GM23338 (cell line): ENCODE measurements around the gene OSBPL7. TPM values are rescaled to one million over a fixed set of nuclear protein-coding genes. Genes with fewer than 3 reads are reported as not detected.

Experiments used
- ATAC-seq: fragments of 200-7000 bp; cut with Tn5 transposase; 3 replicates; pipeline ENCODE4 v1.9.1; 2020
- DNase-seq: peaks from one replicate; pipeline ENCODE4 v3.0.0-alpha.2; 2015; ENCODE audit warnings: low spot score
- H2AFZ ChIP-seq: fragments of 200-600 bp; sonication (generic); 2 replicates; pipeline ENCODE4 v1.8.0; 2016; ENCODE audit warnings: antibody characterized with exemption, mild to moderate bottlenecking, moderate library complexity
- H3F3A ChIP-seq: fragments of 200-600 bp; sonication (generic); replicated peaks from 2 replicates; pipeline ENCODE4 v1.8.0; 2017; ENCODE audit warnings: antibody characterized with exemption, mixed run types, low read depth
- H3K27ac ChIP-seq: fragments of 200-600 bp; sonication (generic); 2 replicates; pipeline ENCODE4 v1.6.1; 2016; ENCODE audit warnings: low read depth
- H3K27me3 ChIP-seq: fragments of 200-600 bp; sonication (generic); 2 replicates; pipeline ENCODE4 v1.8.0; 2016; ENCODE audit warnings: mild to moderate bottlenecking, mixed run types, moderate library complexity; ENCODE audit not compliant: insufficient read depth
- H3K36me3 ChIP-seq: fragments of 200-600 bp; sonication (generic); 2 replicates; pipeline ENCODE4 v1.8.0; 2016; ENCODE audit warnings: mild to moderate bottlenecking; ENCODE audit not compliant: insufficient read depth
- H3K4me1 ChIP-seq: fragments of 200-600 bp; sonication (generic); 2 replicates; pipeline ENCODE4 v1.8.0; 2016; ENCODE audit warnings: mild to moderate bottlenecking, moderate library complexity; ENCODE audit not compliant: insufficient read depth
- H3K4me2 ChIP-seq: fragments of 200-600 bp; sonication (generic); 2 replicates; pipeline ENCODE4 v1.7.1; 2017; ENCODE audit warnings: mixed run types
- H3K4me3 ChIP-seq: fragments of 200-600 bp; sonication (generic); 2 replicates; pipeline ENCODE4 v1.6.1; 2016; ENCODE audit warnings: mixed run types
- H3K79me2 ChIP-seq: fragments of 200-600 bp; sonication (generic); replicated peaks from 2 replicates; pipeline ENCODE4 v1.8.0; 2017; ENCODE audit warnings: mild to moderate bottlenecking; ENCODE audit not compliant: insufficient read depth
- H3K9me2 ChIP-seq: fragments of 200-600 bp; sonication (generic); 2 replicates; pipeline ENCODE4 v1.8.0; 2017; ENCODE audit not compliant: insufficient read depth
- H4K20me1 ChIP-seq: fragments of 200-600 bp; sonication (generic); replicated peaks from 2 replicates; pipeline ENCODE4 v1.8.0; 2017; ENCODE audit warnings: mild to moderate bottlenecking; ENCODE audit not compliant: insufficient read depth
- H3K27ac Mint-ChIP-seq: 2 replicates; pipeline ENCODE4 v1.8.0; 2020; ENCODE audit warnings: inconsistent platforms, mild to moderate bottlenecking, moderate library complexity, mixed read lengths
- H3K27me3 Mint-ChIP-seq: 3 replicates; pipeline ENCODE4 v1.8.0; 2022; ENCODE audit warnings: low read depth, mild to moderate bottlenecking, moderate library complexity, mixed read lengths, inconsistent platforms; ENCODE audit not compliant: insufficient read depth, poor library complexity
- H3K36me3 Mint-ChIP-seq: 3 replicates; pipeline ENCODE4 v1.8.0; 2021; ENCODE audit warnings: low read depth, mild to moderate bottlenecking, inconsistent platforms, moderate library complexity, mixed read lengths
- H3K4me1 Mint-ChIP-seq: 3 replicates; pipeline ENCODE4 v1.8.0; 2020; ENCODE audit warnings: mild to moderate bottlenecking, inconsistent platforms, mixed read lengths
- H3K4me3 Mint-ChIP-seq: 3 replicates; pipeline ENCODE4 v1.8.0; 2021; ENCODE audit warnings: moderate library complexity, mild to moderate bottlenecking, inconsistent platforms, mixed read lengths
- H3K9me3 Mint-ChIP-seq: 3 replicates; pipeline ENCODE4 v1.8.0; 2020; ENCODE audit warnings: moderate library complexity, mild to moderate bottlenecking, inconsistent platforms, mixed read lengths
- EZH2phosphoT487 ChIP-seq: fragments of 200-600 bp; sonication (generic); IDR thresholded peaks from one replicate; pipeline ENCODE4 v1.8.1; 2018; ENCODE audit warnings: antibody characterized with exemption; ENCODE audit not compliant: unreplicated experiment
- JUNB ChIP-seq: IDR thresholded peaks from one replicate; pipeline ENCODE4 v1.6.1; 2016; ENCODE audit warnings: antibody characterized with exemption; ENCODE audit not compliant: unreplicated experiment
- NANOG ChIP-seq: IDR thresholded peaks from 2 replicates; pipeline ENCODE4 v1.6.1; 2016; ENCODE audit warnings: antibody characterized with exemption, borderline replicate concordance
- POLR2AphosphoS5 ChIP-seq: IDR thresholded peaks from 2 replicates; pipeline ENCODE4 v1.6.1; 2016; ENCODE audit warnings: antibody characterized with exemption, low read depth
- ZNF462 ChIP-seq: fragments of 250-450 bp; sonication (Bioruptor Pico); IDR thresholded peaks from 2 replicates; pipeline ENCODE4 v1.5.0; 2020; ENCODE audit warnings: mild to moderate bottlenecking, moderate library complexity
- polyA plus RNA-seq: library from polyadenylated mRNA; unstranded; fragments of >200 nt; fragmentation: Nextera tagmentation; extraction: Ambion mirVana; gene quantifications from 2 replicates; pipeline ENCODE4 v1.2.1, GENCODE V29; 2016
- total RNA-seq: library from RNA; depleted of rRNA; stranded (reverse); fragments of >200 nt; shearing (Covaris generic); gene quantifications from 2 replicates; pipeline ENCODE4 v1.2.3, GENCODE V29; 2014

OSBPL7 gene
- total and polyA plus RNA-seq, 2 experiments from 2014 or later, result 3.4 to 8.1 TPM

GRCh38 chr17:47792457-47792856, 29.1 kb downstream of the OSBPL7 start:
- H3K27me3 Mint-ChIP-seq, result peaks cover 38% of the 10 kb centered on the region
- no peaks in the 10 kb centered on the region; the same call in 2 of the 3 replicates for H3K36me3 Mint-ChIP-seq
- Histone ChIP-seq H3K9me2 (no peaks in the 10 kb centered on the region), H3K27me3 (peaks cover 67% of the 10 kb centered on the region), H3K4me2 (no peak overlapping the region), H3K4me3 (no peak overlapping the region), H3K4me1 (0 out of 2 replicates have a peak, but pooled peaks cover 4% of the 10 kb centered on the region), H3K36me3 (no peaks in the 10 kb centered on the region), H4K20me1 (no peaks in the 10 kb centered on the region; the same call in 1 of the 2 replicates), H3K27ac (no peak overlapping the region), H2AFZ (no peak overlapping the region), H3F3A (0 out of 2 replicates have a peak, but pooled peaks cover 4% of the 10 kb centered on the region), H3K79me2 (no peaks in the 10 kb centered on the region)
- H3K4me3 Mint-ChIP-seq, result no peak overlapping the region
- H3K4me1 Mint-ChIP-seq, result peaks cover 4% of the 10 kb centered on the region; the same call in 2 of the 3 replicates
- TF ChIP-seq NANOG, result no peak
- TF ChIP-seq JUNB, result no peak
- TF ChIP-seq EZH2phosphoT487, result no peak
- no peak for TF ChIP-seq ZNF462
- ATAC-seq (no peak), DNase-seq (no peak)
- no peaks in the 10 kb centered on the region for H3K9me3 Mint-ChIP-seq
- no peak overlapping the region for H3K27ac Mint-ChIP-seq

GRCh38 chr17:47791025-47791424, 30.6 kb downstream of the OSBPL7 start:
- Histone ChIP-seq H3K4me1 (0 out of 2 replicates have a peak, but pooled peaks cover 4% of the 10 kb centered on the region), H3K36me3 (no peaks in the 10 kb centered on the region), H3K9me2 (no peaks in the 10 kb centered on the region), H3K4me3 (no peak overlapping the region), H2AFZ (no peak overlapping the region), H3F3A (0 out of 2 replicates have a peak, but pooled peaks cover 4% of the 10 kb centered on the region), H3K4me2 (no peak overlapping the region), H3K79me2 (no peaks in the 10 kb centered on the region), H3K27me3 (peaks cover 67% of the 10 kb centered on the region), H4K20me1 (no peaks in the 10 kb centered on the region), H3K27ac (no peak overlapping the region)
- peaks cover 32% of the 10 kb centered on the region for H3K27me3 Mint-ChIP-seq
- H3K36me3 Mint-ChIP-seq, result no peaks in the 10 kb centered on the region; the same call in 2 of the 3 replicates
- H3K27ac Mint-ChIP-seq, result no peak overlapping the region
- no peaks in the 10 kb centered on the region for H3K9me3 Mint-ChIP-seq
- DNase-seq, result no peak
- TF ChIP-seq ZNF462, result no peak
- no peak for TF ChIP-seq POLR2AphosphoS5
- no peak for ATAC-seq
- peaks cover 4% of the 10 kb centered on the region; the same call in 2 of the 3 replicates for H3K4me1 Mint-ChIP-seq
- peak overlapping the region; percentile 86; the same call in 1 of the 3 replicates for H3K4me3 Mint-ChIP-seq
